NB4 (cell line): ENCODE results near the gene AFAP1.

ENCODE experiments used
- DNase-seq: peaks from one replicate; pipeline ENCODE4 v3.0.0; 2010; ENCODE audit warnings: low read depth
- H3K4me3 ChIP-seq: one replicate; pipeline ENCODE4 v1.5.1; 2011; ENCODE audit warnings: mild to moderate bottlenecking, low read depth, low read length, moderate library complexity
- MYC ChIP-seq: IDR thresholded peaks from 2 replicates; pipeline ENCODE4 v1.6.1; 2011; ENCODE audit warnings: low read depth, low read length
- POLR2A ChIP-seq: IDR thresholded peaks from 2 replicates; pipeline ENCODE4 v1.6.1; 2011; ENCODE audit warnings: mild to moderate bottlenecking; ENCODE audit not compliant: insufficient read length; ENCODE audit errors: extremely low read depth
- TF ChIP-seq, protein P1 (sequence below): IDR thresholded peaks from one replicate; pipeline ENCODE4 v1.5.1; 2012; ENCODE audit warnings: low read depth, low read length
- TF ChIP-seq, protein P2 (sequence below): IDR thresholded peaks from 2 replicates; pipeline ENCODE4 v1.6.1; 2011; ENCODE audit warnings: low read depth, low read length

Gene AFAP1

DNA sequence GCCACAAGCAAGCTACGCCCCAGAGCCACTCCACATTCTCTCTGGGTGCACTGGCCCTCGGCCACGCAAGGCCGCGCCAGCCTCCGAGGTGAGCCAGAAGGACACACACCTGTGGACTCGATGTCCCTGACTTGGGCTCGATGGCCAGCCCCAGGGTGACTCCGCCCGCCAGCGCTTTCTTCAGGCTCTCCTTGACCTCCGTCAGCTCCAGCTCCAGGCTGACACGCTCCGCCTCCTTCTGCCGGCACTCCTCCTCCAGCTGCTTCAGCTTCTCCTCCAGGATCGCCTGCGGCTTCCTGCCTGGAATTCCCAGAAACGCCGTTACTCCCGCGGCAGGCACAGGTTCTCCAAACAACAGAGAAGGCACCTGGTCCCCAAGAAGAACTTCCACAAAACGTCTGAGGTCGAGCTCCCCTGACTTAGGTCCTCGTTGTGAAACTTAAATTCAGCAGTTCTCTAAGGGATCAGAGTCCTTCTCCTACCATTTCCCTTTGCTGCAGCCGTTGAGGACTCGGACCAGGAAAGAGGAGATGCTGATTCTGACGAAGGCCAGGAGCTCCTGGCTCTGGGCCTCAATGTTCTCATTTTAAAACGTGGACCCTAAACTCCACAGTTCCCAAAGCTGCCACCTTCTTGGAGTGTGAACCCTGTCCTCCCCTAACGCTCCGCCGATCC lies 166.8 kb downstream of the AFAP1 start:
- DNase-seq = no peak
- TF ChIP-seq, protein P1, sequence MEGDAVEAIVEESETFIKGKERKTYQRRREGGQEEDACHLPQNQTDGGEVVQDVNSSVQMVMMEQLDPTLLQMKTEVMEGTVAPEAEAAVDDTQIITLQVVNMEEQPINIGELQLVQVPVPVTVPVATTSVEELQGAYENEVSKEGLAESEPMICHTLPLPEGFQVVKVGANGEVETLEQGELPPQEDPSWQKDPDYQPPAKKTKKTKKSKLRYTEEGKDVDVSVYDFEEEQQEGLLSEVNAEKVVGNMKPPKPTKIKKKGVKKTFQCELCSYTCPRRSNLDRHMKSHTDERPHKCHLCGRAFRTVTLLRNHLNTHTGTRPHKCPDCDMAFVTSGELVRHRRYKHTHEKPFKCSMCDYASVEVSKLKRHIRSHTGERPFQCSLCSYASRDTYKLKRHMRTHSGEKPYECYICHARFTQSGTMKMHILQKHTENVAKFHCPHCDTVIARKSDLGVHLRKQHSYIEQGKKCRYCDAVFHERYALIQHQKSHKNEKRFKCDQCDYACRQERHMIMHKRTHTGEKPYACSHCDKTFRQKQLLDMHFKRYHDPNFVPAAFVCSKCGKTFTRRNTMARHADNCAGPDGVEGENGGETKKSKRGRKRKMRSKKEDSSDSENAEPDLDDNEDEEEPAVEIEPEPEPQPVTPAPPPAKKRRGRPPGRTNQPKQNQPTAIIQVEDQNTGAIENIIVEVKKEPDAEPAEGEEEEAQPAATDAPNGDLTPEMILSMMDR = no peak
- TF ChIP-seq POLR2A (no peak), MYC (no peak)
- TF ChIP-seq, protein P2, sequence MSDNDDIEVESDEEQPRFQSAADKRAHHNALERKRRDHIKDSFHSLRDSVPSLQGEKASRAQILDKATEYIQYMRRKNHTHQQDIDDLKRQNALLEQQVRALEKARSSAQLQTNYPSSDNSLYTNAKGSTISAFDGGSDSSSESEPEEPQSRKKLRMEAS = no peak
- H3K4me3 ChIP-seq = no peak overlapping the region

DNA sequence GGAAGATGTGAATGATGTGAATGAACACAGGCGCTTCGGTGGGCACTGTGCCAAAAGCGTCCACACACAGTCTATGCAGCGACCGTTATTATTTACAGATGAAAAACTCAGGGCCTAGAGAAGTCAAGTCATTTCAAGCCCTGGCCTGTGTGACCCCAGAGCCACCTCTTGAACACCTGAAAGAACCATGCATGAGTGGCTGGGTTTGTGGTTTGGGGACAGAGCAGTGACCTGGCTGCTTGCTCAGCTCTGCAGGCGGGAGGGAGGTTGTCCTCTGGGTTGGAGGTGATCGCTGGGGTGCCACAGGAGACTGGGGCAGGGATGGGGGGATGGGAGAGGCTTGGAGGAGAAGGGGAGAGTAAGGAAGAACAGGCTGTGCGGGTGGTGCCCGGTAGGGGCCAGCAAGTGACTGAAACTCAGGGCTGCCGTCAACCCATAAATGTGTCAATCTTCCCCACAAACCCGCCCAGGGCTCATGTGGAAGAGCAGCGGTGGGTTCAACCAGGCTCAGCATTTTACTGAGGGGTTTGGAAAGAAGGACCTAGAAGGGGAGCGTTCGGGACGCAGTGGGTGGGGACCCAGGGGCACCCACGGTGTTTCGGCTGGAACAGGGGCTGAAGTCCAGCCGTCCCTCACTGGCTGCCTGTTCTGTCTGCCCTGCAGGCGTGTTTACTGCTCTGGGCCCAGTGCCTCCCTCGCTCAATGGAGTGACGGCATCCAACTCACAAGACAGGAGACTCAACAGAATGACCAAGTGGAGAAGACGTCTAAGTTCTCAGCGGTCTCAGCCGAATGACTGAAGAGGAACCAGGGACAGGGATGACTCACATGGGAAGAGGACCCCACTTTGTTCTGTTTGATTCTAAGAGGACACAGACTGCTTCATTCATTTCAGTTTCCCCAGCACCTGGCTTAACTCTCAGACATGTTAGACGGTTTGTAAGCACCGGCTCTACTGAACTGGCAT lies 167.8 kb downstream of the AFAP1 start:
- no peak overlapping the region for H3K4me3 ChIP-seq
- TF ChIP-seq POLR2A (no peak), MYC (no peak)
- TF ChIP-seq, protein P2 = no peak
- TF ChIP-seq, protein P1 = no peak
- no peak for DNase-seq

DNA sequence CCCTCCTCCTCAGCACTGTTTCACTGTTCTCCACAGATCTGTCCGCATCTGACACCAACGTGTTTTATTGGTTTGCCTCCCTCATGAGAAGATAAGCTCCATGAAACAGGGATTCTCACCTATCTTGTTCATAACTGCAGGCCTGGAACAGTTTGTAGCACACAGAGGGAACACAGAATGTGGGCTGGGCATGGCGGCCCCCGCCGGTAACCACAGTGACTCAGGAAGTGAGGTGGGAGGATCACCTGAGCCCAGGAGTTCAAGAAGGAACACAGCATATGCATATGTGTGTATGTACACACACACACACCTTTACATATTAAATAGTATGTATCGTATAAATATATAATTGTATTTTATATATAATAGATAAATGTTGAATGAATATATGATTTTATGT lies 168.6 kb downstream of the AFAP1 start:
- no peak for DNase-seq
- H3K4me3 ChIP-seq = no peak overlapping the region

DNA sequence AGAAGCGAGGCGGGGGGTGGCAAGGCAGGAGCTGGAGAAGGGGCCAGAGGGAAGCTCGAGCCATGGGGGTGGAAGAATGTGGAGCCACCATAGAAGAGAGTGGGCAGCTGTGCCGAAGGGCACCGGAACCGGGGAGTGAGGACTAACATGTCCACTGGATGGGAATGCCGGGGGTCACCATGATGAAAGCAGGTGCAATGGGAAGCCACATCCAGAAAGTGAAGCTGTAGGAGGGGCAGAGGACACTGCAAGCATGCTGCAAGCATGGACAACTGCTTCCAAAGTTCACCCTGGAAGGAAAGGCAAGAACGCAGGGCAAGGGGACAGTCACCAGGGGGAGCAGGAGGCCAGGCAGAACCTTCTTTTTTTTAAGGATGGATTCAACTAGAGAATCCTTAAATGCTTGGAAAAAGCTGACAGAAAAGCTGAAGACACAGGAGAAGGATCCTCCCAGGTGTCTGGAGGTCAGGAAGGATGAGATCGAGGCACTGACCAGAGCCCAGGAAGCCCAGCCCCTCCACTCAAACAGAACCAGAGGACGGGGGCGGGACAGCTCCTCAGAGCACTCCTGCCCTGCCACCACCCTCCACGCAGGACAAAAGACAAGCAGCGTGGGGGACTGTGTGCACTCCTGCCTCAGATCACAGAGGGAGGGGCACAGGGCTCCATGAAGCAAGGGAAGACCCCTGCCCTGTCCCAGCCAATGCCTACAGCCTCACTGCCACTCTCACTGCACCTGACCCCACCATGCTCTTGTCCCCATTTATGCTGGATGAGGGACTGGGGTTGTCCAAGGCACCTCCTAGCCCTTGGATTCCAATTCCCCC lies 169.2 kb downstream of the AFAP1 start:
- H3K4me3 ChIP-seq = no peak overlapping the region
- TF ChIP-seq, protein P2 = no peak
- no peak for TF ChIP-seq POLR2A
- no peak for TF ChIP-seq MYC
- TF ChIP-seq, protein P1 = peak; percentile 66

More for the DNA sequence above, 168.6 kb downstream of the AFAP1 start:
- TF ChIP-seq MYC (no peak), POLR2A (no peak)
- TF ChIP-seq, protein P1 = no peak
- TF ChIP-seq, protein P2 = no peak

DNA sequence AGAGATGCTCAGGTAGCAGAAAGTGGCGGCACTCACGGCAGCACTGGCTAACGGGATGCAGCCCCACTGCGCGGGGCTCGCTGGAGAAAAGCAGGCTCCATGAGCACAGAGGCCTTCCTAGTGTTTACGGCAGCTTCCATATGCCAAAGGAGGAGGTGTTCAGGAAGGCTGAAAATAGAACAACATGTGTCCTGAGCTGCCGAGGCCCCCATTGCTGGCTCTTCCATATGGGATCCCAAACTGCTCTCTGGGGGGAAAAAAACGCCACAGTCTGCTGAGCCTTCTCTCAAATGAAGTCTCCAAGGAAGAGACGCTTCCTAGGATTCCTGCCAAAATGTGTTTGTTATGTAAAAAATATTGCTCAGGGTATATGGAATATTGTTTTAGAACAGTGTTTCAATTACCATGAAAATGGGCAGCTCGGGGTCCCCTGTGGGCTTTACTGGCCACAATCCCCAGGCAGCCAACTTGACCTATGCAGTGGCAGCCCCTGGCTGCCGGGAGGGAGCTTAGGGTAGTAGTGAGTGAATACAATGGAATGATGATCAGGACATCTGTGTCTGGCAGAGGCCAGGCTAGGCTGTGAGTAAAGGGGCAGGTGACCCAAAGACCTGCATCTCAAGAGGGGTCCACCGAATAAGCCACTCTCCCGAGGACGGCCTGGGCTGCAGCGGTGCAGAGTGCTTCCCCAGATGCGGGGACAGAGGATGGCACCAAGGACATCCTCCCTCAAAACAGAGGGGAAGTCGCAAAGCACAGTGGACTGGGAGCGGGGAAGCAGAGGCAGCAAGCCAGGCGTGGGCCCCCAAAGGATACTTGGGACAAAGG lies 170.1 kb downstream of the AFAP1 start:
- TF ChIP-seq MYC (no peak), POLR2A (no peak)
- TF ChIP-seq, protein P2 = no peak
- TF ChIP-seq, protein P1 = no peak
- H3K4me3 ChIP-seq = no peak overlapping the region
- no peak for DNase-seq

More for the DNA sequence above, 169.2 kb downstream of the AFAP1 start:
- peak; percentile 25 for DNase-seq
